Gastroesophageal sphincter (tissue), 3 donors: ENCODE results near the gene SLC1A2.

ENCODE experiments used
- CTCF ChIP-seq, 4 experiments: fragments of 200-600 bp in 2 of 4; fragments of 450-650 bp in 2 of 4; sonication (generic) in 1 of 4; IDR thresholded peaks; one replicate each; pipeline ENCODE4 v1.5.1; 2017 to 2019; ENCODE audit warnings: antibody characterized with exemption in 4 of 4, mild to moderate bottlenecking in 2 of 4, moderate library complexity in 2 of 4
- POLR2A ChIP-seq, 2 donors: fragments of 450-650 bp; IDR thresholded peaks; one replicate each; pipeline ENCODE4 v1.6.1; 2017; ENCODE audit warnings: antibody characterized with exemption in 2 of 2, mild to moderate bottlenecking in 2 of 2, moderate library complexity in 1 of 2

GRCh38 chr11:35303596-35304385 lies 115.6 kb downstream of the SLC1A2 start:
- TF ChIP-seq CTCF (IDR thresholded peaks at IDR 0.05) (no peak), POLR2A (IDR thresholded peaks at IDR 0.05) (no peak)
